ENCODE measurements around the gene TTC6. TPM values are rescaled to one million over a fixed set of nuclear protein-coding genes. Genes with fewer than 3 reads are reported as not detected.

TTC6 gene
- polyA plus RNA-seq, 1 experiment, result not detected

- H3K36me3 ChIP-seq (ENCODE audit: control insufficient read depth, insufficient read depth, low read length), result no peaks in the 10 kb centered on the region
- ChIA-PET POLR2A (no interaction called here), CTCF (no interaction called here)
- no peak for TF ChIP-seq CTCF (IDR thresholded peaks at IDR 0.05; ENCODE audit: insufficient read depth, low read depth, low read length)
- H3K4me3 ChIP-seq (ENCODE audit: low read depth, low read length), result no peak overlapping the region
- H3K27me3 ChIP-seq (ENCODE audit: control insufficient read depth, insufficient read depth, low read length), result no peaks in the 10 kb centered on the region
- DNase-seq (ENCODE audit: low read depth), result no peak
Measured at GRCh38 chr14:37566811-37567371, 28.5 kb upstream of the TTC6 start.

GRCh38 chr14:37569729-37570128 is 25.7 kb upstream of the TTC6 start:
- POLR2A ChIA-PET, result no interaction called here
- CTCF ChIA-PET, result no interaction called here
- no peak overlapping the region for H3K4me3 ChIP-seq (ENCODE audit: low read depth, low read length)
- H3K36me3 ChIP-seq (ENCODE audit: control insufficient read depth, insufficient read depth, low read length), result no peaks in the 10 kb centered on the region
- DNase-seq (ENCODE audit: low read depth), result no peak
- H3K27me3 ChIP-seq (ENCODE audit: control insufficient read depth, insufficient read depth, low read length), result no peaks in the 10 kb centered on the region
- no peak for TF ChIP-seq CTCF (IDR thresholded peaks at IDR 0.05; ENCODE audit: insufficient read depth, low read depth, low read length)

- H3K36me3 ChIP-seq (ENCODE audit: control insufficient read depth, insufficient read depth, low read length), result no peaks in the 10 kb centered on the region
- CTCF ChIA-PET, result no interaction called here
- peaks cover 2% of the 10 kb centered on the region for H3K27me3 ChIP-seq (ENCODE audit: control insufficient read depth, insufficient read depth, low read length)
- TF ChIP-seq CTCF (IDR thresholded peaks at IDR 0.05; ENCODE audit: insufficient read depth, low read depth, low read length), result no peak
- no peak overlapping the region for H3K4me3 ChIP-seq (ENCODE audit: low read depth, low read length)
- POLR2A ChIA-PET, result no interaction called here
- no peak for DNase-seq (ENCODE audit: low read depth)
Measured at GRCh38 chr14:37571391-37571790, 24.0 kb upstream of the TTC6 start.

- H3K36me3 ChIP-seq (ENCODE audit: control insufficient read depth, insufficient read depth, low read length), result no peaks in the 10 kb centered on the region
- TF ChIP-seq CTCF (IDR thresholded peaks at IDR 0.05; ENCODE audit: insufficient read depth, low read depth, low read length), result no peak
- ChIA-PET CTCF (interaction anchor here (0.6 to 1.1 kb wide), 3 partner anchors 10 to 336 kb away, joined by 3 to 5 read pairs (median 3); no protein-coding TSS in a partner anchor), POLR2A (no interaction called here)
- H3K4me3 ChIP-seq (ENCODE audit: low read depth, low read length), result no peak overlapping the region
- peaks cover 5% of the 10 kb centered on the region for H3K27me3 ChIP-seq (ENCODE audit: control insufficient read depth, insufficient read depth, low read length)
- DNase-seq (ENCODE audit: low read depth), result no peak
Measured at GRCh38 chr14:37573356-37573755, 22.1 kb upstream of the TTC6 start.

GRCh38 chr14:37579274-37579673 is 16.2 kb upstream of the TTC6 start:
- ChIA-PET POLR2A (no interaction called here), CTCF (no interaction called here)
- TF ChIP-seq CTCF (IDR thresholded peaks at IDR 0.05; ENCODE audit: insufficient read depth, low read depth, low read length), result no peak
- Histone ChIP-seq H3K27me3 (ENCODE audit: control insufficient read depth, insufficient read depth, low read length) (peaks cover 22% of the 10 kb centered on the region), H3K36me3 (ENCODE audit: control insufficient read depth, insufficient read depth, low read length) (no peaks in the 10 kb centered on the region), H3K4me3 (ENCODE audit: low read depth, low read length) (no peak overlapping the region)
- DNase-seq (ENCODE audit: low read depth), result no peak
